HEK293T (cell line): ENCODE measurements around the gene CABLES2.

Experiments
- CTCF ChIA-PET: fragments of 350-600 bp; formaldehyde crosslinking; extraction: SDS; loops from one replicate; lab custom pipeline; 2021; ENCODE audit warnings: antibody characterized with exemption, inconsistent platforms; lab: Yijun Ruan, JAX
- POLR2A ChIA-PET: fragments of 350-600 bp; formaldehyde crosslinking; extraction: SDS; loops from one replicate; lab custom pipeline; 2020; ENCODE audit warnings: antibody characterized with exemption, inconsistent platforms; lab: Yijun Ruan, JAX
- DNase-seq: peaks from one replicate; pipeline ENCODE4 v3.0.0; 2012; ENCODE audit warnings: mixed read lengths; ENCODE audit errors: extremely low spot score
- ARNT ChIP-seq: fragments of 450-650 bp; IDR thresholded peaks from 2 replicates; pipeline ENCODE4 v1.6.1; 2017; ENCODE audit warnings: mild to moderate bottlenecking
- BHLHE40 ChIP-seq: fragments of 450-650 bp; IDR thresholded peaks from 2 replicates; pipeline ENCODE4 v1.6.1; 2016; ENCODE audit warnings: mild to moderate bottlenecking, moderate library complexity, borderline replicate concordance
- CTBP1 ChIP-seq: fragments of 450-650 bp; IDR thresholded peaks from 2 replicates; pipeline ENCODE4 v1.6.1; 2016; ENCODE audit warnings: borderline replicate concordance
- ELF4 ChIP-seq: fragments of 450-650 bp; IDR thresholded peaks from 2 replicates; pipeline ENCODE4 v1.6.1; 2017; ENCODE audit warnings: antibody characterized with exemption
- FOXA1 ChIP-seq: fragments of 450-650 bp; IDR thresholded peaks from 2 replicates; pipeline ENCODE4 v1.6.1; 2016; ENCODE audit warnings: mild to moderate bottlenecking
- FOXK2 ChIP-seq: fragments of 450-650 bp; IDR thresholded peaks from 2 replicates; pipeline ENCODE4 v1.6.1; 2016; ENCODE audit warnings: mild to moderate bottlenecking
- FOXM1 ChIP-seq: fragments of 450-650 bp; IDR thresholded peaks from 2 replicates; pipeline ENCODE4 v1.6.1; 2017; ENCODE audit warnings: mild to moderate bottlenecking, borderline replicate concordance
- HDGF ChIP-seq: fragments of 450-650 bp; IDR thresholded peaks from 2 replicates; pipeline ENCODE4 v1.6.1; 2017; ENCODE audit warnings: antibody characterized with exemption, borderline replicate concordance
- L3MBTL2 ChIP-seq: fragments of 450-650 bp; conservative IDR thresholded peaks from 2 replicates; pipeline ENCODE4 v1.6.1; 2016; ENCODE audit warnings: mild to moderate bottlenecking
- LEF1 ChIP-seq: fragments of 450-650 bp; IDR thresholded peaks from 2 replicates; pipeline ENCODE4 v1.6.1; 2017; ENCODE audit warnings: mild to moderate bottlenecking, borderline replicate concordance
- NFRKB ChIP-seq: fragments of 450-650 bp; IDR thresholded peaks from 2 replicates; pipeline ENCODE4 v1.6.1; 2016; ENCODE audit warnings: mild to moderate bottlenecking, moderate library complexity
- SP1 ChIP-seq: fragments of 450-650 bp; IDR thresholded peaks from 2 replicates; pipeline ENCODE4 v1.6.1; 2017
- SUZ12 ChIP-seq: fragments of 450-650 bp; IDR thresholded peaks from 2 replicates; pipeline ENCODE4 v1.6.1; 2016; ENCODE audit warnings: mild to moderate bottlenecking
- TARDBP ChIP-seq: fragments of 450-650 bp; IDR thresholded peaks from 2 replicates; pipeline ENCODE4 v1.6.1; 2016
- ZNF384 ChIP-seq: fragments of 450-650 bp; IDR thresholded peaks from 2 replicates; pipeline ENCODE4 v1.6.1; 2016
- TF ChIP-seq, protein P1 (sequence below): fragments of 450-650 bp; IDR thresholded peaks from 2 replicates; pipeline ENCODE4 v1.6.1; 2016

Gene CABLES2

DNA sequence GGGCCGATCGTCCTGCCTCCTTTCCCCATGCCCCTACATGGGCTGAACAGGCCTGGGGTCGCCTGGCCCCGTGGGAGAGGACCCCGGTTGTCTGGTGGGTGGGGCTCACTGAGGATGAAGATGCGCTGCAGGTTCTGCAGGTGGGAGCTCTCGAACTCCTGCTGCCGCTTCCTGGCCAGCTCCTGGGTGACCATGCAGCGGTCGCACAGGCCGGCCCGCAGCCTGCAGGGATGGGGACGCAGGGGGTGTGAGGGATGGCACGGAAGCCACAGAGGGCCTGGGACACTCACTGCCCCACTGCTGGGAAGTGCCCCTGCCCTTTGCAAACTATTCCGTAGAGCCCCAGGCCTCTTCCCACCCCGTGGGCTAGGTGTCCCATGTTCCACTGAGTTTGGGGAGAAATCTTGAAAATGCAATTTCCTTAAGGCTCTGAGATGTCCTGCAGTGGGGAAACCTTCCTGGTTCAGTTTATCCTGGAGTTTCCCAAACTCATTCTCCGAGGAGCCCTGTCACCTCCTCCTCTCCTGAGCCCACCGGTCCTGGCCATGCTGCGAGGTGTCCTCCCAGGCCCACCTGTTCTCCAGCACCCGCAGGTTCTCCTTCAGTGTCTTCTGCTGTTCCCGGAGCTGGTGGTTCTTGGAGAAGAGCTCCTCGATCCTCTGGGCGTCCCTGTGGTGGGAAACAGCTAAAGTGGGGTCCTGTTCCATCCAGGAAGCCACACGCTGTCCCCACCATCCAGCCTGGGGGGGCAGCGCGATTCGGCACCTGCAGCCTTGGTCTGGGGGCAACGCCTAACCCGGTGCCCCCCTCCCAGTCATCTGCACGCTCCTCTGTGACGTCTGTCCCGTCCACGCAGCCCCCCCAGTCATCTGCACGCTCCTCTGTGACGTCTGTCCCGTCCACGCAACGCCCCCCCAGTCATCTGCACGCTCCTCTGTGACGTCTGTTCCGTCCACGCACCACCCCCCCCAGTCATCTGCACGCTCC is 9.9 kb upstream of the CABLES2 start:
- ChIA-PET CTCF (no interaction called here), POLR2A (no interaction called here)
- DNase-seq: no peak
- TF ChIP-seq, protein P1, sequence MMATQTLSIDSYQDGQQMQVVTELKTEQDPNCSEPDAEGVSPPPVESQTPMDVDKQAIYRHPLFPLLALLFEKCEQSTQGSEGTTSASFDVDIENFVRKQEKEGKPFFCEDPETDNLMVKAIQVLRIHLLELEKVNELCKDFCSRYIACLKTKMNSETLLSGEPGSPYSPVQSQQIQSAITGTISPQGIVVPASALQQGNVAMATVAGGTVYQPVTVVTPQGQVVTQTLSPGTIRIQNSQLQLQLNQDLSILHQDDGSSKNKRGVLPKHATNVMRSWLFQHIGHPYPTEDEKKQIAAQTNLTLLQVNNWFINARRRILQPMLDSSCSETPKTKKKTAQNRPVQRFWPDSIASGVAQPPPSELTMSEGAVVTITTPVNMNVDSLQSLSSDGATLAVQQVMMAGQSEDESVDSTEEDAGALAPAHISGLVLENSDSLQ: no peak

DNA sequence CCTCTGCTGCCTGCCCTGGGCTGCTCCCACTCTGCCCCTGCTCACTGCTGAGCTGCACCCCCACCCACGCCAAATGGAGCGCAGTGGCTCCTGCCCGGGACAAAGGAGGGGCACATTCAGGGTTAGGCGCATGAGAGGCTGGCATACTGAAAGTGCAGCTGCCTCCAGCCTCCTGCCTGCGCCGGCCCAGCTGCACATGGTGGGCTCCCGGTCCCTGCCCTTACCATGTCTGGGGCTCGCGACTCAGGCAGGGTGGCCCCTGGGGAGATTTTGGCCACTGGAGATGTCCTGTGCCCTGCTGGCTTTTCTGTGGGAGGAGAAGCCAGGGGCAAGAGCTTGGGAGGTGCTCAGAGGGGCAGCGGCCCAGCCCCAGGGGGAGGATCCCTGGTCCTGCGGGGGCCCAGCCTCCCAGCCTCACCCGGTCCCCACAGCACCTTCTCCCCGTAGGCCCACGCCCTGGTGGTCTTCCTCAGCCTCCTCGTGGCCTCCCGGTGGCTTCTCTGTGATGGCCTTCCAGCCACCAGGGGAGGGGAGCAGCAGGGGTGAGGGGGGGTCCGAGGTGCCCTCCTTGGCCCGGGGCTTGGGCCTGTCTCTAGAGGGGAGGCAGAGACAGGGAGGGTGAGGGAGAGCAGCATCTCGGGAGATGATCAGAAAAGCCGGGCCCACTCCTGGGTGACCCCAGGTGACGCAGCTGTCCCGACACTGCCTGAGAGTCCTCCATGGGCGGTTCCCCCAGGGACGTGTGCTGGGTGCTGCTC is 8.4 kb upstream of the CABLES2 start:
- DNase-seq: no peak
- ChIA-PET POLR2A (no interaction called here), CTCF (interaction anchor here (0.6 kb wide), 1 partner anchor 10 kb away, joined by 4 read pairs; no protein-coding TSS in a partner anchor)
- TF ChIP-seq FOXK2: no peak
- TF ChIP-seq FOXA1: no peak
- TF ChIP-seq LEF1: no peak
- TF ChIP-seq TARDBP: no peak
- no peak for TF ChIP-seq ARNT
- TF ChIP-seq, protein P1: no peak

DNA sequence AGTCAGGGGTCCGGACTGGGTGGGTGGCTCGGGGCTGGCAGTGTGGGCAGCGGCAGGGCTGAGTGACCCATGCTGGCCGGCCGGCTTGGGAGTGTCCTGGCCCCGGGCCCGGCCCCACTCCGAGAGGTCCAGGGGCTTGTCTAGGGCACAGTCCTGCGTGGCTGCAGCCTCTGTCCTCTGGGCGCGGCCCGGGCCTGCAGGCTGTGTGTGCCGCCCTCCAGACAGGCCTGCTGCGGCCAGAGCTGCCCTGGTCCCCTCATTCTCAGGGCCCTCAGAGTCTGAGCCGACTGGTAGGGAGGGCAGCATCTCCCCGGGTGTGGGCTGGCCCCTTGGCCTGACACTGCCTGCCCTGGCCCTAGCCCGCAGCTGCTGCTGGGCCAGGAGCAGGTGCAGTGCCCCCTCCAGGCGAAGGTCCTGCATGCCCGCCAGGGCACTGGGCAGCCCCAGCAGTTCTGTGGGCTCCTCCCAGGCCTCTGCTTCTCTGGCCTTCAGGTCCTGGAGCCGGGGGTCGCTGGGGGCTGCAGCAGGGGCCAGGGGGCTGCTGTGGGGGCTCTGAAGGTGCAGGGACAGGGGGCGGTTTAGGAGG is 6.9 kb upstream of the CABLES2 start:
- TF ChIP-seq, protein P1: no peak
- TF ChIP-seq ZNF384 (no peak), SUZ12 (no peak), ELF4 (no peak), ARNT (no peak), NFRKB (no peak), CTBP1 (no peak), L3MBTL2 (no peak), LEF1 (no peak), FOXM1 (no peak), HDGF (no peak), BHLHE40 (no peak), TARDBP (no peak), SP1 (no peak), FOXA1 (no peak), FOXK2 (no peak)
- CTCF ChIA-PET: no interaction called here
- POLR2A ChIA-PET: no interaction called here
- no peak for DNase-seq

- ChIA-PET POLR2A (no interaction called here), CTCF (no interaction called here)
- no peak for TF ChIP-seq SUZ12
- no peak for TF ChIP-seq FOXM1
- no peak for DNase-seq
Observed at GRCh38 chr20:62413025-62413570, 6.0 kb upstream of the CABLES2 start.

DNA sequence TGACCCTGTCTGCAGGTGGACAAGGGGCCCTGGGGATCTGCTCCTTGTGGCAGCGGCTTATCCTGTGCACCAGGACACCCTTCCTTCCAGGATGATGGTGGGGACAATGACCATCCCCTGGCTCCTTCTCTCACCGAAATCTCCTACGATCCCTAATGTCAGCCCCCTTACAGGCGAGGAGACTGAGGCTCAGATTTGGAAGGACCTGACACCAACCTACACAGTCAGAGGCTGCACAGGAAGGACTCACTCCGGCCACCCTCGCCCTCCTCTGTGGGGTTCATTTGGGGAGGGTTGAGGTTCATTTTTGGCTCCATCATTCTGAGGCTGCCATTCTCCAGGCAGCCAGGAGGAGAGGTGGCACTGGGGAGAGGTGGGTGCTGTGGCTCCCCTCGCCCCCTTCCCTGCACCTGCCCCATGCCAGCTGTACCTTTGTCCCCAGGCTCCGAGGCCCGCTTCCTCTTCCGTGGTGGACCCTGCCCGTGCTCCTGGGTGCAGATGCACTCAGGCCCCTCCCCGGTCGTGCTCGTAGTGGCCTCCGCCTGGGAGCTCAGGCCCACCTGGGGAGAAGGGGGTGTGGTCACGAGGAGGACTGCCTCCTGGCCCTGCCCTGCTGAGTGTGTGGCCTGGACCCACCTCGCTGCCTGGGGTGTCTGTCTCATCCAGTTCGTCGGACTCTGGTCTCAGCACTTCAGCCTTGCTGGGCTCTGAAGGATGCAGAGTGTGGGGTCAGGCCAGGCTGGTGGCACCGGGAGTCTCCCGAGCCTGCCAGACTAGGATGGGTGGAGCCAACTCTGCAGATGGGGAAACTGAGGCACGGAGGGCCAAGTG is 5.3 kb upstream of the CABLES2 start:
- DNase-seq: no peak
- ChIA-PET POLR2A (no interaction called here), CTCF (no interaction called here)
- TF ChIP-seq ARNT: no peak
- no peak for TF ChIP-seq L3MBTL2
- no peak for TF ChIP-seq NFRKB
- TF ChIP-seq FOXA1: no peak
- TF ChIP-seq TARDBP: no peak
- no peak for TF ChIP-seq FOXK2
